NT2/D1 (cell line): ENCODE measurements around the gene CD276.
"Not testable (repeated sequence)": the region's sequence is repeated elsewhere in the genome, so short reads cannot be mapped to it uniquely, and the experiment has no call there.

Experiments
- DNase-seq: peaks from one replicate; pipeline ENCODE4 v3.0.0-alpha.2; 2011; ENCODE audit warnings: low read depth, low spot score
- H3K27me3 ChIP-seq: 2 replicates; pipeline ENCODE4 v1.6.0; 2011; ENCODE audit warnings: mild to moderate bottlenecking; ENCODE audit not compliant: insufficient read length, insufficient read depth
- H3K36me3 ChIP-seq: 2 replicates; pipeline ENCODE4 v1.6.1; 2011; ENCODE audit warnings: mild to moderate bottlenecking, low read length, mixed read lengths; ENCODE audit not compliant: insufficient read depth, insufficient read length
- H3K4me1 ChIP-seq: 2 replicates; pipeline ENCODE4 v1.5.1; 2011; ENCODE audit not compliant: insufficient read depth, insufficient read length
- H3K4me3 ChIP-seq: 2 replicates; pipeline ENCODE4 v1.5.1; 2011; ENCODE audit warnings: low read depth; ENCODE audit not compliant: insufficient read length
- H3K9ac ChIP-seq: 2 replicates; pipeline ENCODE4 v1.6.0; 2011; ENCODE audit warnings: low read depth; ENCODE audit not compliant: insufficient read length
- H3K9me3 ChIP-seq: 2 replicates; pipeline ENCODE4 v1.5.1; 2011; ENCODE audit warnings: mild to moderate bottlenecking, low read length; ENCODE audit not compliant: insufficient read depth
- SUZ12 ChIP-seq: IDR thresholded peaks from 2 replicates; pipeline ENCODE4 v1.6.1; 2011; ENCODE audit not compliant: insufficient read length, insufficient read depth; ENCODE audit errors: extremely low read depth
- YY1 ChIP-seq: IDR thresholded peaks from 2 replicates; pipeline ENCODE4 v1.6.1; 2011; ENCODE audit not compliant: insufficient read length, insufficient read depth
- ZNF274 ChIP-seq: IDR thresholded peaks from 2 replicates; pipeline ENCODE4 v1.6.1; 2011; ENCODE audit warnings: mild to moderate bottlenecking, low read depth, low read length

CD276 gene

DNA sequence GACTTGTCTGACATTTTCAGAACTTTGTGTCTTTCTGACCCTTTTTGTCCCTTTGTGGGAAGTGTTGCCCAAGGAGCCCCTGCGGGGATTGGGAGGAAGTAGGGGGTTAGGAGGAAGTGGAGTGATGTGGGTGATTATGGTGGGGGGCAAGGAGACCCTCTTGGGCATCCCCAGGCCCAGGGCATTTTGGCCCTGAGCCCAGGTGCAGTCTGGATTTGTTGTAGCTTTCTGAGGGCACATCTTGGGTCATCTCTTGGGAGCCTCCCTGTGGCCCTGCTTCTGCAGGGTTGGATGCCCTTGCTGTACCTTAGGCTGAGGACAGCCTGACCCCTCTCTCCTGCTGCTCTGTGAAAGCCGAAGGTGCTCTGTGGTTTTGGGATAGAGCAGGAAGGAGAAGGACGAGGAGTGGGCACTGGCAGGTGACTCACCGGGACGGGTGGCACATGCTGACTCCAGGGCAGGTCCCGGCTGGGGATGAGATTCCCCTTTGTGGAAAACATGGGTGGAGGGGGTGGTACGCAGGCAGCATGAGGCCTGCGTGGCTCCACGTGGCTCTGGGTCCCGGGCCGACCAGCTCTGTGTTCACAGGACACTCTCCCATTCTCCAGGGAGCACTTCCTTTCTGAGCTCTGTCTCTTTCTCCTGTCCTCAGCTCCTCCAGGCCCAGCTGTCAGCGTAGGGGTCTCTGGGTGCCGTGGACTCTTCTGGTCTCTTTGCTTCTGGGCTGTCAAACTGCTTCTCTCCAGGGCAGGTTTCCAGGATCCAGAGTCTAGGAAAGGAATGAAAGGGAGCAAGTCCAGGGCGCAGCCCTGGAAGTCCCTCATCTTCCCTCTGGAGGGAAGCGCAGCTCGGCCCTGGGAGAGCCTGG is 11.8 kb downstream of the CD276 start:
- Histone ChIP-seq H3K4me3 (no peak overlapping the region), H3K4me1 (peaks cover 31% of the 10 kb centered on the region), H3K9me3 (no peaks in the 10 kb centered on the region), H3K36me3 (peaks cover 50% of the 10 kb centered on the region), H3K9ac (no peak overlapping the region), H3K27me3 (no peaks in the 10 kb centered on the region)
- TF ChIP-seq YY1 (no peak), ZNF274 (no peak), SUZ12 (no peak)
- no peak for DNase-seq

DNA sequence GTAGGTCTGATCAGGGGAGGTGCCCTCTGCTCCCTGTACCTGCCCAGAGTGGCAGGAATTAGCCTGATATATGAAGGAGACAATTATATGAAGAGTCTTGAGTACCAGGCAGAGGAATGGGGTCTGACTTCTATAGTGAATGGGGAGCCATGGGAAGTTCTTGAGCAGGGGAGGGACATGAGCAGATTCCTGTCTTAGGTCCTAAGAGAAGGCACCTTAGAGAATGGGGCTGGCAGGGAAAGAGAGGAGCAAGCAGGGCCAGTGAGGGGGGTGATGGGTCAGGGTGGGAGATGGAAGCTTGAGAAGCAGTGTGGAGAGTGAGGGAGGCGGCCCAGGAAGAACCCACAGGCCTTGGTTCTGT is 12.4 kb downstream of the CD276 start:
- no peak overlapping the region for H3K4me3 ChIP-seq
- H3K4me1 ChIP-seq, result peaks cover 30% of the 10 kb centered on the region
- H3K9me3 ChIP-seq, result no peaks in the 10 kb centered on the region
- TF ChIP-seq SUZ12, result no peak
- no peak for TF ChIP-seq ZNF274
- no peak for TF ChIP-seq YY1
- no peaks in the 10 kb centered on the region for H3K27me3 ChIP-seq
- H3K9ac ChIP-seq, result no peak overlapping the region
- H3K36me3 ChIP-seq, result peaks cover 52% of the 10 kb centered on the region
- no peak for DNase-seq

DNA sequence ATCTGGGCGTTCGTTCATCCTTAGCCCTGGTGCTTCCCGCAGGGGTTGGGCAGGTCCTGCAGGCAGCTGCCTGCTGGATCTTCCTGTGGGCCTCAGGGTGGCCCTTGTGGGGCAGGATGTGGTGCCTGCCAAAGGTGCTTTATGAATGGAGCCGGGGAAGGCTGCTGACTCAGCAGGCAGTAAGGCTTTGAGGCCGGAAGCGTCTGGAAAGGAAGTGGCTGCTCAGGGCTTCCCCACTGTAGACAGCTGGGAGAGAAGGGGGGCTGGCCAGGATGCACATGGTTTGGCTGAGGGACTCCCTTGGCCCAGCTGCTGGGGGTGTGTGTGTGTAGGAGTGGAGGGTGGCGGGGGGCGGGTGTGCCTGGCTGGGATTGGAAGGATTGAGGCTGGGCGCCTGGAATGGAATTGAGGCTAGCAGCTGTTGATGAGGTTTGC is 12.9 kb downstream of the CD276 start:
- Histone ChIP-seq H3K9ac (no peak overlapping the region), H3K4me3 (no peak overlapping the region), H3K9me3 (no peaks in the 10 kb centered on the region), H3K36me3 (peaks cover 49% of the 10 kb centered on the region), H3K4me1 (peaks cover 27% of the 10 kb centered on the region), H3K27me3 (no peaks in the 10 kb centered on the region)
- no peak for DNase-seq
- TF ChIP-seq ZNF274 (no peak), SUZ12 (no peak), YY1 (no peak)

DNA sequence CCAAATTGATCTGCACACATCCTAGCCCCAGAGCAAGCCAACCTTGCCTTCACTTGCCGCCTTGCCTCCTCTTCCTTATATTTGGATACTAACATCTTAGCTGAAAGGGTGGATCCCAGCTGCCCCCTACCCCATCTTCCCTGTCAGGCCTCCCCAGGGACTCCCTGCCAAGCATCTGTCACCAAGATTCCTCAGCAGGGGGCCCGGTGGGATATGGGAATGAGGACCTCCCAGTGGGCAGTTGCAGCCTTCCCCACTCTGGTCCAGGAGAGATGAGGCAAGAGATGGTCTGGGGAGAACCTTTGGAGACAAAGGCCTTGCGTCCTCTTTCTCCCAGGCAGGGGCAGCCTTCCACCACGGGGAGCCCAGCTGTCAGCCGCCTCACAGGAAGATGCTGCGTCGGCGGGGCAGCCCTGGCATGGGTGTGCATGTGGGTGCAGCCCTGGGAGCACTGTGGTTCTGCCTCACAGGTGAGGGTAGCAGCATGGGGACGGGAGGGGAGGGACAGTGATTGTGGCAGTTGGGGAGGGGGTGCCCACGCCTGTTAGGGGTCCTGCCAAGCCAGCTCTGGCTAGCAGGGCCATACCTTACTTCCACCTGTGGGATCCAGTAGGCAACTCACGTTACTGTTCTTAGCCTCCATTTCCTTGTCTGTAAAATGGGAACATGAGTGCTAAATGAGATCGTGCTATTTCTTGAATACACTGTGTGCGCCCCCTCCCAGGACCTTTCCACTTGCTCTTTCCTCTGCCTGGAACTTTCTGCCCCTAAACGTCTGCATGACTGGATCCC is 15.3 kb downstream of the CD276 start:
- Histone ChIP-seq H3K4me3 (no peak overlapping the region), H3K9me3 (no peaks in the 10 kb centered on the region), H3K9ac (no peak overlapping the region), H3K4me1 (peaks cover 20% of the 10 kb centered on the region), H3K36me3 (peaks cover 56% of the 10 kb centered on the region), H3K27me3 (no peaks in the 10 kb centered on the region)
- DNase-seq, result no peak
- TF ChIP-seq YY1, result no peak
- TF ChIP-seq ZNF274, result no peak
- no peak for TF ChIP-seq SUZ12

DNA sequence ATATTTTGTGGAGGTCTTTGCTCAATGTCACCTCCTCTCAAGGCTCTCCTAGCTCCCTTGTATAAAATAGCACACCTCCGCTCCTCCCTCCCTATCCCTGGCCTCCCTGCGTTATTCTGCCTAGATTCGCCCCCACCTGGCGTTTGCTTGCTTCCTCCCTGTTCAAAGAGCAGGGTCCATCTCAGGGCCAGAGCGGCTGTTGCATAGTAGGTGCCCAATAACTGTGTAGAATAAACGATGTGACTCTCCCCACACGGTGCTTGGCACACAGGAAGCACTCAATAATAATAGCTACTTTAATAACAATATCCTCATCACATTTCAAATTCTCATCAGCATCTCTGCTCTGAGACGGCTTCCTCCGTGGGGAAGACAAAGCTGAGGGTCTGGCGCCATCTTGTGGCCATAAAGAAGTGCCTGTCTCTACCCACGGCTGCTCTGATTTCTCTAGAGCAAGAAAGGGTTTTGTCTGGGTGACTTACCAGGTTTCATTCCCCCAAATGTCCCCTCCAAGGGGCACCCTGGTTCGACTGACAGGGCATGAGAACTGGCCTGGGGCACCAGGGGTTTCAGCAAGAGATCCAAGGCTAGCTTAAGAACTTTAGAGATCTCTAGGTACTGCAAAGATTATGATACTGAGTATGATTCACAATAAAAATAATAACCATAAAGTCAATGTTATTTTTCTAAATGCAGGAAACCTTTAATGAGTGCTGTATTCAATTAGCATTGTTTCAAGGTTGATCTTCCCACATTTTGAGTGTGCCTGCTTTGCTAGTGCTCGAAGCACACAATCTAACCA is 16.1 kb downstream of the CD276 start:
- no peaks in the 10 kb centered on the region for H3K27me3 ChIP-seq
- TF ChIP-seq SUZ12 (no peak), YY1 (no peak), ZNF274 (no peak)
- DNase-seq, result peak; percentile 83
- H3K9me3 ChIP-seq, result no peaks in the 10 kb centered on the region
- H3K36me3 ChIP-seq, result peaks cover 61% of the 10 kb centered on the region
- H3K4me1 ChIP-seq, result peaks cover 20% of the 10 kb centered on the region
- H3K4me3 ChIP-seq, result no peak overlapping the region
- H3K9ac ChIP-seq, result no peak overlapping the region

DNA sequence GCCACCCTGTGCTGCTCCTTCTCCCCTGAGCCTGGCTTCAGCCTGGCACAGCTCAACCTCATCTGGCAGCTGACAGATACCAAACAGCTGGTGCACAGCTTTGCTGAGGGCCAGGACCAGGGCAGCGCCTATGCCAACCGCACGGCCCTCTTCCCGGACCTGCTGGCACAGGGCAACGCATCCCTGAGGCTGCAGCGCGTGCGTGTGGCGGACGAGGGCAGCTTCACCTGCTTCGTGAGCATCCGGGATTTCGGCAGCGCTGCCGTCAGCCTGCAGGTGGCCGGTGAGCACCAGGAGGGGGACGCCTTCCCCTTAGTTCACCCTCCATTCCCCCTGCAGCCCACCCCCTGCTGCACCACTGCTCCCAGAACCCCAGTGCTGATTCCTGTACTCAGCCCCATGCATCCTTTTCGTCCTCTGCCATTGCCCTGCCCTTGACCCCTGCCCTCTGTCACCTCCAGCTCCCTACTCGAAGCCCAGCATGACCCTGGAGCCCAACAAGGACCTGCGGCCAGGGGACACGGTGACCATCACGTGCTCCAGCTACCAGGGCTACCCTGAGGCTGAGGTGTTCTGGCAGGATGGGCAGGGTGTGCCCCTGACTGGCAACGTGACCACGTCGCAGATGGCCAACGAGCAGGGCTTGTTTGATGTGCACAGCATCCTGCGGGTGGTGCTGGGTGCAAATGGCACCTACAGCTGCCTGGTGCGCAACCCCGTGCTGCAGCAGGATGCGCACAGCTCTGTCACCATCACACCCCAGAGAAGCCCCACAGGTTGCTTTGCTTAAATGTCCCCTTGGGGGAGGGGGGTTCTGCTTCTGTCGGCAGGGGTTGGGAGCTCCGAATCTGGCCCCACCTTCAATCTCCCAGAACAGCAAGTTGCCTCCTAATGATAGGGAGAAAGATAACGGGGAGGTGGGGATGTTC is 18.4 kb downstream of the CD276 start:
- not testable (repeated sequence) for H3K9me3 ChIP-seq, H3K4me3 ChIP-seq, H3K27me3 ChIP-seq, DNase-seq, H3K9ac ChIP-seq
- Histone ChIP-seq H3K36me3 (peaks cover 81% of the 10 kb centered on the region), H3K4me1 (peaks cover 10% of the 10 kb centered on the region)

DNA sequence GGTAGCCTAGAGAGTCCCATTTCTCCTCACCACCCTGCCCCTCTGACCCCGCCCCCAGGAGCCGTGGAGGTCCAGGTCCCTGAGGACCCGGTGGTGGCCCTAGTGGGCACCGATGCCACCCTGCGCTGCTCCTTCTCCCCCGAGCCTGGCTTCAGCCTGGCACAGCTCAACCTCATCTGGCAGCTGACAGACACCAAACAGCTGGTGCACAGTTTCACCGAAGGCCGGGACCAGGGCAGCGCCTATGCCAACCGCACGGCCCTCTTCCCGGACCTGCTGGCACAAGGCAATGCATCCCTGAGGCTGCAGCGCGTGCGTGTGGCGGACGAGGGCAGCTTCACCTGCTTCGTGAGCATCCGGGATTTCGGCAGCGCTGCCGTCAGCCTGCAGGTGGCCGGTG is 19.4 kb downstream of the CD276 start:
- not testable (repeated sequence) for H3K27me3 ChIP-seq, H3K4me3 ChIP-seq, H3K9ac ChIP-seq, H3K9me3 ChIP-seq, DNase-seq
- Histone ChIP-seq H3K36me3 (peaks cover 84% of the 10 kb centered on the region), H3K4me1 (peaks cover 10% of the 10 kb centered on the region)

DNA sequence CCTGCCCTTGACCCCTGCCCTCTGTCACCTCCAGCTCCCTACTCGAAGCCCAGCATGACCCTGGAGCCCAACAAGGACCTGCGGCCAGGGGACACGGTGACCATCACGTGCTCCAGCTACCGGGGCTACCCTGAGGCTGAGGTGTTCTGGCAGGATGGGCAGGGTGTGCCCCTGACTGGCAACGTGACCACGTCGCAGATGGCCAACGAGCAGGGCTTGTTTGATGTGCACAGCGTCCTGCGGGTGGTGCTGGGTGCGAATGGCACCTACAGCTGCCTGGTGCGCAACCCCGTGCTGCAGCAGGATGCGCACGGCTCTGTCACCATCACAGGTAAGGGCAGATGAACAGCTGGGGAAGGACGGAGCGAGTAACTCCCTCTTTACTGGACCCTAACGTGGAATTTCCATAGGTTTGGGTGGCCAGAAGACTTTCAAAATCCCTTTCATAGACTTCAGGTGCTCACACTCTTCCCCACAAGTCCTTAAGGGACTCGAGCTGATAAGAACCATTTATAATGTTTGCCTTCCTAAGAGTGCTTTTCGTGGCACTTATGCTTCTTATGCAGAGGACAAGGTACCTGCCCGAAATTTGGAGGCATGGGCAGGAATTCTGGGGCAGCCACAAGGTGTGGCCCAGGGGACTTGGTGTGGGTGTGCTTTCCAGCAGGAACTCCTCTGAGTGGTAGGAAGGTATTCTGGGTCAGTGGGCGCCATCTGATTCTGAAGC is 20.1 kb downstream of the CD276 start:
- Histone ChIP-seq H3K4me1 (peaks cover 10% of the 10 kb centered on the region), H3K36me3 (peaks cover 84% of the 10 kb centered on the region)
- not testable (repeated sequence) for H3K4me3 ChIP-seq, H3K9ac ChIP-seq, DNase-seq, H3K9me3 ChIP-seq, H3K27me3 ChIP-seq
